ENCODE data around the gene IGLL5. TPM values are rescaled to one million over a fixed set of nuclear protein-coding genes. Genes with fewer than 3 reads are reported as not detected.
"Not testable (repeated sequence)": the region's sequence is repeated elsewhere in the genome, so short reads cannot be mapped to it uniquely, and the experiment has no call there.

Gene IGLL5
- total and polyA plus RNA-seq, 2 experiments from 2014 or later, result not detected

DNA sequence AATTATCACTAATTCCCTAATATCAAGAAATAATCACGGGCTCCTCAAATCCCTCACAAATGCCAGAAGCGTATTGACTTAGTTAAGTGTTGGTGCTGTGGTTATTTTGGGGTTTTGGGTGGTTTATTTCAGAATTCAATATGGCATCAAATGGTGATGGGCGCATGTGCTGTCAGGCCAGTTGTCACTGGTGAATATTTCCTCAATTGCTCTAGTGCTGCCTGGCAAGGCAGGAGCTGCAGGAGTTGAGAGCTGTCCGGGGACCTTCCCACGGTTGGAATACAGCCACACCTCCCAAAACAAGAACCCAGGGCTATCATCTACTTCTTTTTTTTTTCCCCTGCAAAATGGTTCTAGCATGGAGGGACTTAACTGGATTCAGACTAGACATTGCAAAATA, 10.3 kb downstream of the IGLL5 start:
- Histone ChIP-seq H3K4me1 (ENCODE audit: low read depth) (no peaks in the 10 kb centered on the region), H3K27me3 (no peaks in the 10 kb centered on the region), H3K4me3 (no peak overlapping the region), H3K36me3 (no peaks in the 10 kb centered on the region), H3K27ac (no peak overlapping the region), H3K9me3 (ENCODE audit: low read depth) (peaks cover 8% of the 10 kb centered on the region)
- TF ChIP-seq, protein P1, sequence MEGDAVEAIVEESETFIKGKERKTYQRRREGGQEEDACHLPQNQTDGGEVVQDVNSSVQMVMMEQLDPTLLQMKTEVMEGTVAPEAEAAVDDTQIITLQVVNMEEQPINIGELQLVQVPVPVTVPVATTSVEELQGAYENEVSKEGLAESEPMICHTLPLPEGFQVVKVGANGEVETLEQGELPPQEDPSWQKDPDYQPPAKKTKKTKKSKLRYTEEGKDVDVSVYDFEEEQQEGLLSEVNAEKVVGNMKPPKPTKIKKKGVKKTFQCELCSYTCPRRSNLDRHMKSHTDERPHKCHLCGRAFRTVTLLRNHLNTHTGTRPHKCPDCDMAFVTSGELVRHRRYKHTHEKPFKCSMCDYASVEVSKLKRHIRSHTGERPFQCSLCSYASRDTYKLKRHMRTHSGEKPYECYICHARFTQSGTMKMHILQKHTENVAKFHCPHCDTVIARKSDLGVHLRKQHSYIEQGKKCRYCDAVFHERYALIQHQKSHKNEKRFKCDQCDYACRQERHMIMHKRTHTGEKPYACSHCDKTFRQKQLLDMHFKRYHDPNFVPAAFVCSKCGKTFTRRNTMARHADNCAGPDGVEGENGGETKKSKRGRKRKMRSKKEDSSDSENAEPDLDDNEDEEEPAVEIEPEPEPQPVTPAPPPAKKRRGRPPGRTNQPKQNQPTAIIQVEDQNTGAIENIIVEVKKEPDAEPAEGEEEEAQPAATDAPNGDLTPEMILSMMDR (IDR thresholded peaks at IDR 0.05; ENCODE audit: low read depth, low read length), result no peak
- no peak for DNase-seq (ENCODE audit: low read depth in 1 of 2, low spot score in 1 of 2)

DNA sequence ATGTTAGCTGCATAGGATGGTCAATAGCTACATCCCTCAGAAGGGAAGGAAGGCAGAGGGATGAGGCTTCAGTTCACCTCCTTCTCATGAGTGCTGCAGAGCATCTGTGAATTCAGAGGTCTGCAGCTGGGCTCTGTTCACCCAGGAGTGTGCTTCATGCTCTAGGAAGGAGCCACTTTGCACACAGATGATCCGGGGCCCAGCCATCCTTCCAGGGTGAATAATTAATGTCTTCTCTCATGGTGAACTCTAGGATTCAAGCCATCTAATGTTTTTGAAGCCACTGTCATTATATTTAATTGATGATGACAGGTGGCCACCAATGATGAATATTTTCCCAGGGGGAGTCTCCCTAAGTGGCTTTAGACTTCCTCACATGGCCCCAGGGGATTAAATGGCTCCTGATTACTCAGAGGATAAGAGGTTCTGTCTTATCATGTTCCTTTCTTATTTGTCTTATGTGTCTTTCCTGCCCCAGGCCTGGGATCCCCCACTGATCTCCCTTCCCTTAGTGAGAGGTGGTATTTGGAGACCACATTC, 10.9 kb downstream of the IGLL5 start:
- not testable (repeated sequence) for H3K36me3 ChIP-seq; H3K27me3 ChIP-seq; H3K4me3 ChIP-seq; H3K27ac ChIP-seq; H3K4me1 ChIP-seq (ENCODE audit: low read depth); DNase-seq (ENCODE audit: low read depth in 1 of 2, low spot score in 1 of 2)
- peaks cover 13% of the 10 kb centered on the region for H3K9me3 ChIP-seq (ENCODE audit: low read depth)

DNA sequence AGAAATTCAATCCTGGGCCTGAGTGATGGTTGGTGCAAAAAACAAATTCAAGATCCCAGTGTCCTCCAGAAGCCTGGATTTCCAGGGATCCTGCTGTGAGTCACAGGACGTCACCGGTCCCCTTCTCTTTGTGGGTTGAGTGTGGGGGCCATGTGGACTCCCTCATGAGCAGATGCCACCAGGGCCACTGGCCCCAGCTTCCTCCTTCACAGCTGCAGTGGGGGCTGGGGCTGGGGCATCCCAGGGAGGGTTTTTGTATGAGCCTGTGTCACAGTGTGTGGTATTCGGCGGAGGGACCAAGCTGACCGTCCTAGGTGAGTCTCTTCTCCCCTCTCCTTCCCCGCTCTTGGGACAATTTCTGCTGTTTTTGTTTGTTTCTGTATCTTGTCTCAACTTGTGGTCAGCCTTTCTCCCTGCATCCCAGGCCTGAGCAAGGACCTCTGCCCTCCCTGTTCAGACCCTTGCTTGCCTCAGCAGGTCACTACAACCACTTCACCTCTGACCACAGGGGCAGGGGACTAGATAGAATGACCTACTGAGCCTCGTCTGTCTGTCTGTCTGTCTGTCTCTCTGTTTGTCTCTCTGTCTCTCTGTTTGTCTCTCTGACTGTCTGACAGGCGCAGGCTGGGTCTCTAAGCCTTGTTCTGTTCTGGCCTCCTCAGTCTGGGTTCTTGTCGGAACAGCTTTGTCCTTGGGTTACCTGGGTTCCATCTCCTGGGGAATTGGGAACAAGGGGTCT, 11.9 kb downstream of the IGLL5 start:
- H3K4me1 ChIP-seq (ENCODE audit: low read depth); DNase-seq (ENCODE audit: low read depth in 1 of 2, low spot score in 1 of 2); H3K4me3 ChIP-seq; H3K27ac ChIP-seq; H3K36me3 ChIP-seq; H3K27me3 ChIP-seq: not testable (repeated sequence)
- peaks cover 17% of the 10 kb centered on the region for H3K9me3 ChIP-seq (ENCODE audit: low read depth)

DNA sequence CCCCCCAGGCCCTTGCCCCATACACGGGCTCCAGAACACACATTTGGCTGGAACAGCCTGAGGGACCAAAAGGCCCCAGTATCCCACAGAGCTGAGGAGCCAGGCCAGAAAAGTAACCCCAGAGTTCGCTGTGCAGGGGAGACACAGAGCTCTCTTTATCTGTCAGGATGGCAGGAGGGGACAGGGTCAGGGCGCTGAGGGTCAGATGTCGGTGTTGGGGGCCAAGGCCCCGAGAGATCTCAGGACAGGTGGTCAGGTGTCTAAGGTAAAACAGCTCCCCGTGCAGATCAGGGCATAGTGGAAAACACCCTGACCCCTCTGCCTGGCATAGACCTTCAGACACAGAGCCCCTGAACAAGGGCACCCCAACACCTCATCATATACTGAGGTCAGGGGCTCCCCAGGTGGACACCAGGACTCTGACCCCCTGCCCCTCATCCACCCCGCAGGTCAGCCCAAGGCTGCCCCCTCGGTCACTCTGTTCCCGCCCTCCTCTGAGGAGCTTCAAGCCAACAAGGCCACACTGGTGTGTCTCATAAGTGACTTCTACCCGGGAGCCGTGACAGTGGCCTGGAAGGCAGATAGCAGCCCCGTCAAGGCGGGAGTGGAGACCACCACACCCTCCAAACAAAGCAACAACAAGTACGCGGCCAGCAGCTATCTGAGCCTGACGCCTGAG, 13.1 kb downstream of the IGLL5 start:
- H3K36me3 ChIP-seq; H3K27ac ChIP-seq; DNase-seq (ENCODE audit: low read depth in 1 of 2, low spot score in 1 of 2); H3K27me3 ChIP-seq; H3K4me1 ChIP-seq (ENCODE audit: low read depth); H3K4me3 ChIP-seq: not testable (repeated sequence)
- H3K9me3 ChIP-seq (ENCODE audit: low read depth), result peaks cover 17% of the 10 kb centered on the region

DNA sequence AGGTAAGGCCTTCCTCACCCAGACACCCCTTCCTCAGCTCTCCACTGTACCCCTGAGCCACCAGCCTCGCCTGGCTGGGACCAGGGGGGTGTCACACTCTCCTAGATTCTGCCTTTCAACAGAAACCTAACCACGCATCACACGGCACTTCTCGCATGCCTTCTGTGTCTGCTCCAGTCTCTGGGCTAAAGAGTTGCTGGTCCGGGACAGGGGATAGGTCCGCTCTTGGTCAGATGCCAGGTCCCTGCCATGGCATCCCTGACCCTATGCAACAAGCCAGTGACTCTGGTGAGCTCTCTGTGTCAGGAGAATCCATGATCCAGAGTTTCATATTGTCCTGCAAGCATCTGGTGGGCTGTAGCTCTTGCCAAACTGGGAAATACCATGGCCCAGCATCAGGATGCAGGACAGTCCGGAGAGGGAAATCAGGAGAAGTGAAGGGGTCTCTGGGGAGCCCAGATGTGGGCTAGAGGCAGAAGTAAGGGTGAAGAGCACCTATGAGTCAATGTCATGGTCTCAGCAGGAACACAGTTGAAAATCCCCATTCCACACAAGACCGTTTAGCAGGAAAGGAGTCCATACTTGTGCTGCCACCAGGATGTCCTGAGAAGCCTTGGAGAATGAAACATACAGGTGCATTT, 14.1 kb downstream of the IGLL5 start:
- Histone ChIP-seq H3K9me3 (ENCODE audit: low read depth) (peaks cover 17% of the 10 kb centered on the region), H3K4me3 (no peak overlapping the region), H3K4me1 (ENCODE audit: low read depth) (no peaks in the 10 kb centered on the region), H3K27me3 (no peaks in the 10 kb centered on the region), H3K36me3 (no peaks in the 10 kb centered on the region), H3K27ac (no peak overlapping the region)
- DNase-seq (ENCODE audit: low read depth in 1 of 2, low spot score in 1 of 2), result no peak
- TF ChIP-seq, protein P1 (IDR thresholded peaks at IDR 0.05; ENCODE audit: low read depth, low read length), result no peak

DNA sequence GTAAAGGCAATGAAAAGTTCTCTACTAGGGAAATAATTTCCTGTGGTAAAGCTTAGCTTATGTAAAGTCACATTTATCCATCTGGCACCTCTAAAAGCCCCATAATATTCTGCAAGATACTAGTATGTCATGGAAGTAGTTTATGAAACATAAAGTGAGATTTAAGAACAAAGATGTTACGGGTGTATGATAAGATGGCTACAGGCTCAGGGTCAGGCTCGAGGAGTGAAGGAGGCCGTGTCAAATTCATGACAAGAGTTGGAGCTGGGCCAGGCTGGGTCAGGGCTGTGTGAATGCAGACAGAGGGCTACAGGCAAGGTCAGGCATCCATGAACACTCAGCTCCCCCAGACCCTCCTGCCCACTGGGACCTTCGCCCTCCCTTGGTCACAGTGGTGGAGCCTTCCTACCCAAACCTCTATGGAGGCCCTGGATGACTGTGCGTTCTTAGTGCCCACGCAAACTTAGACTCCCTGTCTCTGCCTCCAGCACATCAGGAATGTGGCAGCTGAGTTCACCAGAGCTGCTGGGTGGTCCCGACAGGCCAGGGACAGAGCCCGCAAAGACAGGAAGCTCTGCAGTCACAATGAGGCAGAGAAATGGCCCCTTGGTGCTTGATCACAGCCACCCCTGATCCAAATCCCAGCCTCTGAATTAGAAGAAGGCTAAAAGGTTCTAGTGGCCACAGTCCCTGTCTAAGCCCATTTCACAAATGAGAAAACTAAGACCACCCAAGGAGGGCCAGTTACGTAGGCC, 14.8 kb downstream of the IGLL5 start:
- Histone ChIP-seq H3K4me3 (no peak overlapping the region), H3K36me3 (no peaks in the 10 kb centered on the region), H3K27ac (no peak overlapping the region), H3K9me3 (ENCODE audit: low read depth) (peaks cover 17% of the 10 kb centered on the region), H3K4me1 (ENCODE audit: low read depth) (no peaks in the 10 kb centered on the region), H3K27me3 (no peaks in the 10 kb centered on the region)
- DNase-seq (ENCODE audit: low read depth in 1 of 2, low spot score in 1 of 2), result no peak
- TF ChIP-seq, protein P1 (IDR thresholded peaks at IDR 0.05; ENCODE audit: low read depth, low read length), result no peak
